CD8-positive, alpha-beta memory T cell (primary cell): ENCODE results near the gene ARPP21. TPM values are rescaled to one million over a fixed set of nuclear protein-coding genes. Genes with fewer than 3 reads are reported as not detected.

Source experiments
- CTCF ChIA-PET: fragments of 350-600 bp; sonication (Branson Sonifier 250); formaldehyde crosslinking; loops from one replicate; lab custom pipeline; 2021; ENCODE audit warnings: antibody characterized with exemption; lab: Charles Lee
- POLR2A ChIA-PET: fragments of 350-600 bp; sonication (Branson Sonifier 250); formaldehyde crosslinking; loops from one replicate; lab custom pipeline; 2021; ENCODE audit warnings: antibody characterized with exemption; lab: Charles Lee
- DNase-seq, 5 donors: peaks; one replicate each; pipeline versions ENCODE4 v3.0.0 to v3.0.0-alpha.2; 2020 to 2022; ENCODE audit warnings: mixed read lengths in 1 of 5
- H3K27ac ChIP-seq: one replicate; pipeline ENCODE4 v1.7.0; 2013; ENCODE audit warnings: low read depth, mild to moderate bottlenecking, low read length, moderate library complexity
- H3K27me3 ChIP-seq: 2 replicates; pipeline ENCODE4 v1.7.0; 2013; ENCODE audit warnings: low read length, mild to moderate bottlenecking; ENCODE audit not compliant: insufficient read depth, poor library complexity, severe bottlenecking
- H3K36me3 ChIP-seq: 2 replicates; pipeline ENCODE4 v1.7.0; 2013; ENCODE audit warnings: mild to moderate bottlenecking, low read length, moderate library complexity; ENCODE audit not compliant: insufficient read depth
- H3K4me1 ChIP-seq: 2 replicates; pipeline ENCODE4 v1.7.0; 2013; ENCODE audit warnings: mild to moderate bottlenecking, low read length, moderate library complexity; ENCODE audit not compliant: insufficient read depth
- H3K4me3 ChIP-seq: 2 replicates; pipeline ENCODE4 v1.7.0; 2013; ENCODE audit warnings: mild to moderate bottlenecking, low read length
- H3K9me3 ChIP-seq: 2 replicates; pipeline ENCODE4 v1.7.0; 2013; ENCODE audit warnings: mild to moderate bottlenecking, low read length
- H3K27ac Mint-ChIP-seq, 8 donors: one replicate each; pipeline ENCODE4 v1.8.0; 2020 to 2021; ENCODE audit warnings: mixed read lengths in 8 of 8, mild to moderate bottlenecking in 6 of 8, inconsistent platforms in 3 of 8, moderate library complexity in 3 of 8
- H3K27me3 Mint-ChIP-seq, 2 donors: one replicate each; pipeline ENCODE4 v1.8.0; 2020 to 2021; ENCODE audit warnings: mixed read lengths in 2 of 2, mild to moderate bottlenecking in 1 of 2, moderate library complexity in 1 of 2
- H3K36me3 Mint-ChIP-seq, 3 donors: one replicate each; pipeline ENCODE4 v1.8.0; 2020 to 2021; ENCODE audit warnings: mixed read lengths in 3 of 3, inconsistent platforms in 1 of 3, mild to moderate bottlenecking in 1 of 3
- H3K4me1 Mint-ChIP-seq, 3 donors: one replicate each; pipeline ENCODE4 v1.8.0; 2020 to 2021; ENCODE audit warnings: mixed read lengths in 3 of 3, inconsistent platforms in 1 of 3, mild to moderate bottlenecking in 1 of 3
- H3K4me3 Mint-ChIP-seq, 7 donors: one replicate each; pipeline ENCODE4 v1.8.0; 2020 to 2021; ENCODE audit warnings: mixed read lengths in 7 of 7, mild to moderate bottlenecking in 6 of 7, moderate library complexity in 4 of 7, inconsistent platforms in 2 of 7
- H3K9me3 Mint-ChIP-seq, 5 donors: one replicate each; pipeline ENCODE4 v1.8.0; 2020 to 2022; ENCODE audit warnings: mixed read lengths in 5 of 5, mild to moderate bottlenecking in 3 of 5, moderate library complexity in 2 of 5, inconsistent platforms in 1 of 5
- polyA plus RNA-seq: library from polyadenylated mRNA; unstranded; fragments of 300-500 nt; fragmentation: Illumina TruSeq; gene quantifications from one replicate; pipeline ENCODE4 v1.2.3, GENCODE V29; 2021
- total RNA-seq, 2 experiments: library from RNA; stranded (reverse); gene quantifications; one replicate each; pipeline ENCODE4 v1.2.3, GENCODE V29; 2021

The ARPP21 gene
- total and polyA plus RNA-seq, 3 experiments from 2014 or later, result not detected

DNA sequence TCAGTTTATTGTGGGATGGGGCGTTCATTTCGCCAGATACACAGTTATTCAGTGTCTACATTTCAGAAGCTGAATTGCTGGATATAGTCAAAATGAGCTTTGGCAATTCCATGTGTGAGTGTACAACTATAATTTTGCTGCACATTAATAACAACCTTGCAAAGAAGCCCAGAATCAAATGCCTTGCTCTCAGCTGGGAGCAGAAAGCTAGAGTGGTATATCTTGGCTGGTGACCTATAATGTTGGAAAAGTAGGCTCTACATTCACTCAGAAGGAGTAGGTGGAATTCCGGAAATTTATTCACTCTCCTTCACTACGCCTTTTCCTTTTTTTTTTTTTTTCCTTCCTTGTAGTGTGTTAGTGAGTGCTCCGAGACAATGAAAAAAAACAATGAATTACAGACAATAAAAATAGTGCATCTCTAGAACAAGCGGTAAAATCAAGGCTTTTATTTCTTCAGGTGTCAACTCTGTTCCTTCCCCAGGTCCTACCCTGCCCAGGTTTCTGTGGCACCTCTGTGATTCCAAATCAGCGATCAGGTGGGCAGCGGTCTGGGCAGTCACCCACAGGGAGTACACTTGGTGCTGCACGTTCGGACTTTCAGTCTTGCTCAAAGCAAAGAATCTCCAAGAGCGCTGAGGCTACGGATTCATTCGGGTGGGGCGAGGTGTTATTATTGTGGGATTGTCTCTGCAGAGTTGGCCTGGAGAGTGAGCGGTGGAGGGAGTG lies 910 bp upstream of the ARPP21 start:
- H3K36me3 Mint-ChIP-seq, result no peaks in the 10 kb centered on the region
- Histone ChIP-seq H3K27ac (no peak overlapping the region), H3K4me1 (no peaks in the 10 kb centered on the region), H3K36me3 (no peaks in the 10 kb centered on the region), H3K4me3 (no peak overlapping the region), H3K9me3 (no peaks in the 10 kb centered on the region), H3K27me3 (no peaks in the 10 kb centered on the region)
- H3K9me3 Mint-ChIP-seq, result peaks cover 0 to 14% (median 7%) of the 10 kb centered on the region in 5 donors
- DNase-seq, result no peak
- POLR2A ChIA-PET, result no interaction called here
- no peak overlapping the region for H3K27ac Mint-ChIP-seq
- CTCF ChIA-PET, result no interaction called here
- H3K27me3 Mint-ChIP-seq, result peaks cover 14 to 18% of the 10 kb centered on the region in 2 donors
- no peak overlapping the region for H3K4me3 Mint-ChIP-seq
- H3K4me1 Mint-ChIP-seq, result no peaks in the 10 kb centered on the region

GRCh38 chr3:35638980-35639253 lies 408 bp upstream of the ARPP21 start:
- H3K4me3 ChIP-seq, result no peak overlapping the region
- H3K4me1 ChIP-seq, result no peaks in the 10 kb centered on the region
- H3K27me3 ChIP-seq, result no peaks in the 10 kb centered on the region
- Mint-ChIP-seq H3K4me3 (no peak overlapping the region), H3K36me3 (no peaks in the 10 kb centered on the region), H3K27ac (no peak overlapping the region), H3K4me1 (no peaks in the 10 kb centered on the region), H3K27me3 (peaks cover 14 to 18% of the 10 kb centered on the region in 2 donors), H3K9me3 (peaks cover 0 to 18% (median 7%) of the 10 kb centered on the region in 5 donors)
- POLR2A ChIA-PET, result no interaction called here
- H3K36me3 ChIP-seq, result no peaks in the 10 kb centered on the region
- no peak overlapping the region for H3K27ac ChIP-seq
- CTCF ChIA-PET, result no interaction called here
- no peak for DNase-seq
- H3K9me3 ChIP-seq, result no peaks in the 10 kb centered on the region

DNA sequence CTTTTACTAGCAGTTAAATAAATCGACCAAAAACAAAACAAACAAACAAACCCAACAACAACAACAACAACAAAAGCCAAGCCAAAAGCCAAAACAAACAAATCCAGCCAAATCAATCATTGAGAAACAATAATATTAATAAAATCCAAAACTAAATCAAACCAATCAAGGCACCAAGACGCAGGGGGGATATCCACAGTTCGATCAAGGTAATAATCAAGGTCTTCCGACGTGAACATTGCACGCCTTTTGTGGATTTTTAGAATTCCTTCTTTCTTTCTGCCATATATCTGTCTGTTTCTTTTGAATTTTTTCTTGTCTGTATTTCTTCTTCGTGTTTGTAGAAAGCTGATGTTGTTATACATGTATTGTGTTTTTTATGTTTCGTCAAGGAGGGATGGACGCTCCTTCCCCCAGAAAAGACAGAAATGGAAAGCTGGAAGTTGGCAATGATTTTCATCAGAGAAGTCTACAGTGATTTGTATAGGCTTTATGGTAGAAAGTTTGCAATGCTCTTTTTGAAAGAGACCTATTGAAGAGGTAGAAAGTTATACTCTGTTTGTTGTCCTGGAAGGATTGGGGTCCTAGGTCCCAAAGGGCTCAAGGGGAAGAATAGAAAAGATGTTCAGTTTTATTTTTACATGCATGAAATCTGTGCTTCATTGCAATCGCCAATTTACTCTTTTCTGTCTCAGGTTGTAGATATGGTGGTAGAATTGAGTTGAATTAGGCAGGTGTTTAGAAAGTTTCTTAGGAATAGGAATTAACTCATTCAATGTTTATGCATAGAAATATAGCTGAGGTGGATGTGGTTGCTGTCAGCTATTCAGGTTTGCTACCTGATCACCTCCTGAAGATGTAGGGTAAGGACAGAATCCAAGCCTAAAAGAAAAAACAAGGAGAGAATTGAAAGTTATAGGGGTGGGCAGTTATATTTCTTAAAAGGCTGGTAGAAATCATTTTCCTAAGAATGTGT lies 1.2 kb downstream of the ARPP21 start:
- Mint-ChIP-seq H3K4me3 (no peak overlapping the region), H3K27me3 (peaks cover 14 to 18% of the 10 kb centered on the region in 2 donors), H3K36me3 (no peaks in the 10 kb centered on the region), H3K27ac (no peak overlapping the region), H3K9me3 (peaks cover 0 to 26% (median 7%) of the 10 kb centered on the region in 5 donors), H3K4me1 (no peaks in the 10 kb centered on the region)
- CTCF ChIA-PET, result no interaction called here
- H3K27ac ChIP-seq, result no peak overlapping the region
- no peak overlapping the region for H3K4me3 ChIP-seq
- no peaks in the 10 kb centered on the region for H3K9me3 ChIP-seq
- POLR2A ChIA-PET, result no interaction called here
- no peaks in the 10 kb centered on the region for H3K4me1 ChIP-seq
- H3K27me3 ChIP-seq, result no peaks in the 10 kb centered on the region
- H3K36me3 ChIP-seq, result no peaks in the 10 kb centered on the region
- no peak for DNase-seq

DNA sequence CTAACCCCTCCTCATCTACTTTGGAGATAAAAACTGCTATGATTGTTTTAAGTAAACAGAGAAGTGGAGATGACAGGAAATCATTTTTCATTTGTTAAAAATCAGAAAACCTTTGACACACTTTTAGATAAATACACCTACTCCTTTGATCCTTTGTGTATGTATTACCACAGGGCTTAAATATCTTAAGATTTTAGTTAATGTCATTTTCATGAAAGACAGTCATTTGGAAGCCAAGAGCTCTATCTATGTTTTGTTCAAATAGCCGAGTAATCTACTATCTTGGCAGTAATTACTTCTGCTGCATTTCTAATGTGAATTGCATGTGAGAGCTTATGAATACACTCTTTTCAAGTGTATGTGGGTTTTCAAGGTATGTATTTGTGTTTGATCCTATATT lies 2.0 kb downstream of the ARPP21 start:
- Mint-ChIP-seq H3K27ac (no peak overlapping the region), H3K4me3 (no peak overlapping the region), H3K36me3 (no peaks in the 10 kb centered on the region), H3K4me1 (no peaks in the 10 kb centered on the region), H3K9me3 (peaks cover 0 to 32% (median 7%) of the 10 kb centered on the region in 5 donors), H3K27me3 (peaks cover 14 to 18% of the 10 kb centered on the region in 2 donors)
- H3K9me3 ChIP-seq, result no peaks in the 10 kb centered on the region
- ChIA-PET CTCF (no interaction called here), POLR2A (no interaction called here)
- H3K4me1 ChIP-seq, result no peaks in the 10 kb centered on the region
- no peak overlapping the region for H3K27ac ChIP-seq
- no peak for DNase-seq
- H3K36me3 ChIP-seq, result no peaks in the 10 kb centered on the region
- H3K4me3 ChIP-seq, result no peak overlapping the region
- no peaks in the 10 kb centered on the region for H3K27me3 ChIP-seq

GRCh38 chr3:35641920-35642527 lies 2.7 kb downstream of the ARPP21 start:
- Histone ChIP-seq H3K36me3 (no peaks in the 10 kb centered on the region), H3K4me3 (no peak overlapping the region), H3K4me1 (no peaks in the 10 kb centered on the region), H3K9me3 (no peaks in the 10 kb centered on the region), H3K27me3 (no peaks in the 10 kb centered on the region), H3K27ac (no peak overlapping the region)
- H3K27me3 Mint-ChIP-seq, result peaks cover 14 to 18% of the 10 kb centered on the region in 2 donors
- peaks cover 0 to 37% (median 7%) of the 10 kb centered on the region in 5 donors for H3K9me3 Mint-ChIP-seq
- H3K27ac Mint-ChIP-seq, result no peak overlapping the region
- no peak for DNase-seq
- H3K4me3 Mint-ChIP-seq, result no peak overlapping the region
- CTCF ChIA-PET, result no interaction called here
- H3K36me3 Mint-ChIP-seq, result no peaks in the 10 kb centered on the region
- H3K4me1 Mint-ChIP-seq, result no peaks in the 10 kb centered on the region
- POLR2A ChIA-PET, result no interaction called here

DNA sequence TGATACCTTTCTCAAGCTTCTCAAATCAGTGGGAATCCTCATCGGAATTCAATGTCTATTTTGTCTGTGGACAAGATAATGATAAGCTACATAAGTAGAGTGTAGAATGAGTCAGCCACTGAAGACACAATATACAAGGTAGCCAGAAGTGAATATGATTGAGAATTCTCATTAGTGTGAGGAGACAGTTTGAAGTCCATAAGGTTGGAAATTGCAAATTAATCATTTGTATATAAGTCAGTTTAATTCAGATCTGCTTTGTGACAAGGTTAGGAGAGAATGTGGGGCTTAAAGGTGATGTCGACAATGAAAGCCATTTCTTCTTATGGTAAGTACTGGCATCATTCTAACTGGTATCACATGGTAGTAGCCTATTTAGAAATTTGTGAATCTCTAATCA lies 4.2 kb downstream of the ARPP21 start:
- no peak overlapping the region for H3K27ac Mint-ChIP-seq
- H3K9me3 ChIP-seq, result no peaks in the 10 kb centered on the region
- H3K4me3 Mint-ChIP-seq, result no peak overlapping the region
- peaks cover 0 to 35% (median 5%) of the 10 kb centered on the region in 5 donors for H3K9me3 Mint-ChIP-seq
- no peaks in the 10 kb centered on the region for H3K4me1 ChIP-seq
- H3K27me3 ChIP-seq, result no peaks in the 10 kb centered on the region
- ChIA-PET CTCF (no interaction called here), POLR2A (no interaction called here)
- no peaks in the 10 kb centered on the region for H3K4me1 Mint-ChIP-seq
- no peak overlapping the region for H3K27ac ChIP-seq
- peaks cover 12 to 15% of the 10 kb centered on the region in 2 donors for H3K27me3 Mint-ChIP-seq
- H3K36me3 Mint-ChIP-seq, result no peaks in the 10 kb centered on the region
- no peak for DNase-seq
- no peaks in the 10 kb centered on the region for H3K36me3 ChIP-seq
- no peak overlapping the region for H3K4me3 ChIP-seq

- H3K4me3 Mint-ChIP-seq, result no peak overlapping the region
- POLR2A ChIA-PET, result no interaction called here
These were observed 5.1 kb downstream of the ARPP21 start for GRCh38 chr3:35644451-35644850.

GRCh38 chr3:35645189-35645588 lies 5.9 kb downstream of the ARPP21 start:
- Histone ChIP-seq H3K4me1 (no peaks in the 10 kb centered on the region), H3K4me3 (no peak overlapping the region), H3K9me3 (no peaks in the 10 kb centered on the region), H3K36me3 (no peaks in the 10 kb centered on the region), H3K27ac (no peak overlapping the region), H3K27me3 (no peaks in the 10 kb centered on the region)
- peaks cover 0 to 38% (median 3%) of the 10 kb centered on the region in 5 donors for H3K9me3 Mint-ChIP-seq
- peaks cover 3 to 6% of the 10 kb centered on the region in 2 donors for H3K27me3 Mint-ChIP-seq
- H3K4me3 Mint-ChIP-seq, result no peak overlapping the region
- ChIA-PET CTCF (no interaction called here), POLR2A (no interaction called here)
- no peak for DNase-seq
- no peak overlapping the region for H3K27ac Mint-ChIP-seq
- H3K36me3 Mint-ChIP-seq, result no peaks in the 10 kb centered on the region
- H3K4me1 Mint-ChIP-seq, result no peaks in the 10 kb centered on the region

More at GRCh38 chr3:35644451-35644850, 5.1 kb downstream of the ARPP21 start:
- CTCF ChIA-PET, result no interaction called here
- Mint-ChIP-seq H3K27me3 (peaks cover 8 to 11% of the 10 kb centered on the region in 2 donors), H3K27ac (no peak overlapping the region), H3K4me1 (no peaks in the 10 kb centered on the region), H3K9me3 (peaks cover 0 to 33% (median 3%) of the 10 kb centered on the region in 5 donors), H3K36me3 (no peaks in the 10 kb centered on the region)
- Histone ChIP-seq H3K36me3 (no peaks in the 10 kb centered on the region), H3K27ac (no peak overlapping the region), H3K27me3 (no peaks in the 10 kb centered on the region), H3K4me1 (no peaks in the 10 kb centered on the region), H3K4me3 (no peak overlapping the region), H3K9me3 (no peaks in the 10 kb centered on the region)
- no peak for DNase-seq
